ENCODE measurements around the gene PERCC1. TPM values are rescaled to one million over a fixed set of nuclear protein-coding genes. Genes with fewer than 3 reads are reported as not detected.

The PERCC1 gene
- total RNA-seq, 1 donor from 2014 or later: not detected

DNA sequence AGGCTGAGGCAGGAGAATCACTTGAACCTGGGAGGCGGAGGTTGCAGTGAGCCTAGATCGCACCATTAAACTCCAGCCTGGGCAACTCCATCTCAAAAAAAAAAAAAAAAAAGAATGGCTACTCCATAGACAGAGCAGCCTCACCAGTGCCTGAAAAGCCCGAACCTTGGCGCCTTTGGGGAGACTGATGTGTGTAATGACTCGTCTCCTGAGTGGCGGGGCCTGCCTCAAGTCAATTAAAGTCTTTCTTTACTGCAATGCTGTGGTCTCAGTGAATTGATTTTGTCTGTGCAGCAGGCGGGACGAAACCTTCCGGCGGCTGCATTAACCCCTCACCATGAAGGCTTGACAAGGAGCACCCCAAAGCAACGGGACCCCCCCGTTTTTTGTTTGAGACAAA is 6.8 kb upstream of the PERCC1 start:
- TF ChIP-seq, protein P1, sequence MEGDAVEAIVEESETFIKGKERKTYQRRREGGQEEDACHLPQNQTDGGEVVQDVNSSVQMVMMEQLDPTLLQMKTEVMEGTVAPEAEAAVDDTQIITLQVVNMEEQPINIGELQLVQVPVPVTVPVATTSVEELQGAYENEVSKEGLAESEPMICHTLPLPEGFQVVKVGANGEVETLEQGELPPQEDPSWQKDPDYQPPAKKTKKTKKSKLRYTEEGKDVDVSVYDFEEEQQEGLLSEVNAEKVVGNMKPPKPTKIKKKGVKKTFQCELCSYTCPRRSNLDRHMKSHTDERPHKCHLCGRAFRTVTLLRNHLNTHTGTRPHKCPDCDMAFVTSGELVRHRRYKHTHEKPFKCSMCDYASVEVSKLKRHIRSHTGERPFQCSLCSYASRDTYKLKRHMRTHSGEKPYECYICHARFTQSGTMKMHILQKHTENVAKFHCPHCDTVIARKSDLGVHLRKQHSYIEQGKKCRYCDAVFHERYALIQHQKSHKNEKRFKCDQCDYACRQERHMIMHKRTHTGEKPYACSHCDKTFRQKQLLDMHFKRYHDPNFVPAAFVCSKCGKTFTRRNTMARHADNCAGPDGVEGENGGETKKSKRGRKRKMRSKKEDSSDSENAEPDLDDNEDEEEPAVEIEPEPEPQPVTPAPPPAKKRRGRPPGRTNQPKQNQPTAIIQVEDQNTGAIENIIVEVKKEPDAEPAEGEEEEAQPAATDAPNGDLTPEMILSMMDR (IDR thresholded peaks at IDR 0.05; ENCODE audit: insufficient read depth, low read length, poor library complexity, severe bottlenecking): no peak
- H3K36me3 ChIP-seq (ENCODE audit: control insufficient read depth, insufficient read depth, low read length): no peaks in the 10 kb centered on the region
- DNase-seq (ENCODE audit: low read depth): no peak
- no peak overlapping the region for H3K4me3 ChIP-seq (ENCODE audit: low read depth, low read length)
- H3K27me3 ChIP-seq (ENCODE audit: control insufficient read depth, insufficient read depth, low read length): no peaks in the 10 kb centered on the region

- no peaks in the 10 kb centered on the region for H3K36me3 ChIP-seq (ENCODE audit: control insufficient read depth, insufficient read depth, low read length)
- TF ChIP-seq, protein P1 (IDR thresholded peaks at IDR 0.05; ENCODE audit: insufficient read depth, low read length, poor library complexity, severe bottlenecking): no peak
- H3K4me3 ChIP-seq (ENCODE audit: low read depth, low read length): no peak overlapping the region
- peaks cover 2% of the 10 kb centered on the region for H3K27me3 ChIP-seq (ENCODE audit: control insufficient read depth, insufficient read depth, low read length)
- DNase-seq (ENCODE audit: low read depth): no peak
These were observed 5.1 kb upstream of the PERCC1 start for GRCh38 chr16:1425616-1426370.

DNA sequence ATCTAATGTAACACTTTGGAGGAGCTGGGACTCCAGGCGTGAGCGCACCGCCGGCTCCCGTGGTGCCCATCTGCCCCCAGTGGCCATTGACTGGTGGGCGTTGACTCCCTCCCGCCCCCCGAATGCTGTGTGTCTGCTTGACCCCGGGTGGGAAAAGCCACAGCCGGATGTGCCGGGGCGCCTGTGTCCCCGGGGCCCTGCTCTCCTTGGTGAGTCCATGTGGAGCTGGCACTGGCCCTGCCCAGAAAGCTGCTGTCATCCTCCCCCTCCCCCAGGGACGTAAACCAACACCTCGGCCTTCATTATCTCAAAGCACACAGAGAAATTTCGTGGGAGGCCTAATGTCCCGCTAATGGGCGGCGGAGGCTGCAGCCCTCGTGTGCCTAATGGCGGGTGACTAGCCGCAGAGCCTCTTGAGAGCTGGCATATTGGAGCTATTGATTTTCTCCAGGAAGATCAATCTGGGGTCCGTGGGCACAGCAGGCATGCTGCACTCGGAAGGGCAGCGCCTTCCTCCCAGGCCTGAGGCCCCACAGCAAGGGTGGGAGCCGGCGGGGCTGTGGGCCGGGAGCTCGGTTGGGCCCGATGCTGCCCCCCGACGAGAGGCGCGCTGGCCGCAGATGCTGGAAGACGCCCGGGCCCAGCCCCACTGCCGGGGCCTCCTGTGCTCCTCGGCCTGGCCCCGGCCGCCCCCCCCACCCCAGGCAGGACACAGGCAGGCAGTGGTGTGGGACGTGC is 4.0 kb upstream of the PERCC1 start:
- TF ChIP-seq, protein P1 (IDR thresholded peaks at IDR 0.05; ENCODE audit: insufficient read depth, low read length, poor library complexity, severe bottlenecking): no peak
- DNase-seq (ENCODE audit: low read depth): no peak
- Histone ChIP-seq H3K27me3 (ENCODE audit: control insufficient read depth, insufficient read depth, low read length) (peaks cover 12% of the 10 kb centered on the region), H3K4me3 (ENCODE audit: low read depth, low read length) (no peak overlapping the region), H3K36me3 (ENCODE audit: control insufficient read depth, insufficient read depth, low read length) (no peaks in the 10 kb centered on the region)

GRCh38 chr16:1427473-1428461 is 3.1 kb upstream of the PERCC1 start:
- DNase-seq (ENCODE audit: low read depth): no peak
- Histone ChIP-seq H3K36me3 (ENCODE audit: control insufficient read depth, insufficient read depth, low read length) (no peaks in the 10 kb centered on the region), H3K27me3 (ENCODE audit: control insufficient read depth, insufficient read depth, low read length) (peaks cover 20% of the 10 kb centered on the region), H3K4me3 (ENCODE audit: low read depth, low read length) (no peak overlapping the region)
- TF ChIP-seq, protein P1 (IDR thresholded peaks at IDR 0.05; ENCODE audit: insufficient read depth, low read length, poor library complexity, severe bottlenecking): no peak

DNA sequence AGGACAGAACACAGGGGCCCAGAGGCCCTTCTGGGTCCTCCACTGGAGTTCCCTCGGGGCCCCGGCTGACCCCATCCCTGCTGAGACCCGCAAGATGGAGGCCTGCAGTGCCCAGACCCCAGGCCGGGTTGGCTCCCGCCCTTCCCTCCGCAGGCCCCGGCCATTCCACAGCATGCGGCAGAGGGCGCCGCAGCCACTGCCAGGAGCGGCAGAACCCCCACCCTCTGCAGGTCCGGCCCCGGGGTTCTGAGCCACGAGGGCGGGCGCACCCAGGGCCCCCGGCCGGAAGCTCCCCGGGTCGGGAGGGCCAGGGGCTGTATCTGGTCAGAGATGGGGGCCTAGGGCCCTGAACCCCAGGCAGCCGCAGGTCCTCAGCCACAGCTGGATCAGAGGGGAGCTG is 2.4 kb upstream of the PERCC1 start:
- DNase-seq (ENCODE audit: low read depth): no peak
- no peak overlapping the region for H3K4me3 ChIP-seq (ENCODE audit: low read depth, low read length)
- peaks cover 28% of the 10 kb centered on the region for H3K27me3 ChIP-seq (ENCODE audit: control insufficient read depth, insufficient read depth, low read length)
- no peaks in the 10 kb centered on the region for H3K36me3 ChIP-seq (ENCODE audit: control insufficient read depth, insufficient read depth, low read length)
- TF ChIP-seq, protein P1 (IDR thresholded peaks at IDR 0.05; ENCODE audit: insufficient read depth, low read length, poor library complexity, severe bottlenecking): no peak

All from kidney epithelial cell (primary cell).